Measurements from ENCODE around the gene TUB.
A peak's percentile ranks its signal among the peaks of the same experiment; 100 is the strongest.

TUB gene

DNA sequence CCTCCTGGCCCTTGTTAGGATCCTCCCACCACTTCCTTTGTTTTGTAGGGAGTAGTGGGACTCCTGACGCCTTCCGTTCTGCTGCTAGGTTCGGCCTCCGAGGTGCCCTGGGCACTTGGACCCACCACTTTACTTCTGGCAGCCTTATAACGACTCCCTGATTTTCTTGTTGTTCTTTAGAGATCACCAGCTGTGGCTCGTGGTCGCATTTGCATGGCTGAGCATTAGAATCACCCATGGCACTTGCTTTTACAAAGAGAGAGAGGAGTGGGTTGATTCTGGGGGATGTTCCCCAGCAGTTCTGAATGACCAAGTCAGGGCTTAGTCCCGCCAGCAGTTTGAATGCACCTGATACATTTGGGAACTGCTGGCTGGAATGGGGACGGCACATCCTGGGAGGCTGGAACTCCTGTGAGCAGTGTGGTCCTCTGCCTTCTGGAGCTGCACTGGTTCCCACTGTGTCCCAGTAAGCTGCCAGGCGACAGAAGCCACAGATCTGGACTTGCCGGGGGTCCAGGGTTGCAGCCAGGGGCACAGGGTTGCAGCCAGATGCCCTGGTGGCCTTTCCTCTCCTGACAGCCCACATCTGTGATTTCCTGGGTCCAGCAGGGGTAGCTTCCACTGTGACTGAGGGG lies 4.1 kb downstream of the TUB start:
- no peaks in the 10 kb centered on the region for H3K4me1 ChIP-seq (ENCODE audit: insufficient read depth, poor library complexity, severe bottlenecking)
- no peak for TF ChIP-seq CTCF (IDR thresholded peaks at IDR 0.05; ENCODE audit: poor library complexity, severe bottlenecking)
- no peaks in the 10 kb centered on the region for H3K27me3 ChIP-seq (ENCODE audit: insufficient read depth, poor library complexity, severe bottlenecking)
- H3K36me3 ChIP-seq (ENCODE audit: low read depth): no peaks in the 10 kb centered on the region
- ATAC-seq (ENCODE audit: low read depth) (no peak), DNase-seq (ENCODE audit: low spot score) (no peak)
- no peak overlapping the region for H3K4me3 ChIP-seq (ENCODE audit: severe bottlenecking)
- H3K9me3 ChIP-seq (ENCODE audit: severe bottlenecking): no peaks in the 10 kb centered on the region
- no peak overlapping the region for H3K27ac ChIP-seq (ENCODE audit: poor library complexity, severe bottlenecking)

DNA sequence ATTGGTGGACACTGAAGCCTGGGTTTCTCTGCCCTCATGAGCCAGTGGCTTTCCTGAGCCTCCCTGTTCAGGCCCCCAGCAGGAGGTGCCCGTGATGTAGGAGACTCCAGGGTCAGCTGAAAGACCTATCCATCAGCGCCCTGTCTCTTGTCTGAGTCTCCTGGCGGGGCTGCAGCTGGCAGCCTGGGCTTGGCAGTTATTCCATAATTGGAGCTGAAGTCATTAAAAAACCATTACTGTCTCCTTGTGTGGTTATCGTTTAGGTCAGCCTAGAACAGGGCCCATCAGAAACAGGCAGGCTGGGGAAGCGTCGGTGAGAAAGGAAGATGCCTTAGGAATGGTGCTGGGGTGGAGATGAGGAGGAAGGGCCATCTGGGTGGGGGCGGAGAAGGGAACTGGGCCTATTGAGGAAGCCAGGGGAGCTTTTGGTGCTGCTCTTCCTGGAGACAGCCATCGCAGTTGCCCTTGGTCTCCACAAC lies 5.0 kb downstream of the TUB start:
- H3K27me3 ChIP-seq (ENCODE audit: insufficient read depth, poor library complexity, severe bottlenecking): no peaks in the 10 kb centered on the region
- no peaks in the 10 kb centered on the region for H3K9me3 ChIP-seq (ENCODE audit: severe bottlenecking)
- H3K27ac ChIP-seq (ENCODE audit: poor library complexity, severe bottlenecking): no peak overlapping the region
- H3K4me1 ChIP-seq (ENCODE audit: insufficient read depth, poor library complexity, severe bottlenecking): no peaks in the 10 kb centered on the region
- H3K36me3 ChIP-seq (ENCODE audit: low read depth): no peaks in the 10 kb centered on the region
- ATAC-seq (ENCODE audit: low read depth): no peak
- no peak overlapping the region for H3K4me3 ChIP-seq (ENCODE audit: severe bottlenecking)
- no peak for TF ChIP-seq CTCF (IDR thresholded peaks at IDR 0.05; ENCODE audit: poor library complexity, severe bottlenecking)
- DNase-seq (ENCODE audit: low spot score): no peak

DNA sequence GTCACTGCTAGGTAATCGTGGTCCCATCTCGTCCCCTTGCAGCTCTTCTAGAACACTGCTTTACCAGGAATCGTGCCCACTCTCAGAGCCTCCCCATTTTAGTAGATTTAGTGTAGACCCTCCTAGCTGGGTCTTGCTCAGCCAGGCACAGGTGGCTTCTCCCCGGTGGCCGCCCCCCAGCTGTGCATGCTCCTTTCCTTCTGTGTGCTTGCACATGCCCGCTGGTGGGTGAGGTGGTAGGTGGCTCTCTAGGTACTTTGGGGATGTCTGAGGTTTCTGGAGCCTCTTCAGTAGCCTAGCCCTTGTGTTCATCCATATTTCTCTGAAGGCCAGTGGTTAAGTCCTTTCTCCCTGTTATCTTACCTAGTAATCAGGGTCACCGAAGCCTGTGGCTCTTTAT lies 5.6 kb downstream of the TUB start:
- no peak for TF ChIP-seq CTCF (IDR thresholded peaks at IDR 0.05; ENCODE audit: poor library complexity, severe bottlenecking)
- H3K27me3 ChIP-seq (ENCODE audit: insufficient read depth, poor library complexity, severe bottlenecking): no peaks in the 10 kb centered on the region
- ATAC-seq (ENCODE audit: low read depth) (no peak), DNase-seq (ENCODE audit: low spot score) (no peak)
- H3K4me3 ChIP-seq (ENCODE audit: severe bottlenecking): no peak overlapping the region
- H3K4me1 ChIP-seq (ENCODE audit: insufficient read depth, poor library complexity, severe bottlenecking): no peaks in the 10 kb centered on the region
- no peak overlapping the region for H3K27ac ChIP-seq (ENCODE audit: poor library complexity, severe bottlenecking)
- no peaks in the 10 kb centered on the region for H3K36me3 ChIP-seq (ENCODE audit: low read depth)
- H3K9me3 ChIP-seq (ENCODE audit: severe bottlenecking): no peaks in the 10 kb centered on the region

DNA sequence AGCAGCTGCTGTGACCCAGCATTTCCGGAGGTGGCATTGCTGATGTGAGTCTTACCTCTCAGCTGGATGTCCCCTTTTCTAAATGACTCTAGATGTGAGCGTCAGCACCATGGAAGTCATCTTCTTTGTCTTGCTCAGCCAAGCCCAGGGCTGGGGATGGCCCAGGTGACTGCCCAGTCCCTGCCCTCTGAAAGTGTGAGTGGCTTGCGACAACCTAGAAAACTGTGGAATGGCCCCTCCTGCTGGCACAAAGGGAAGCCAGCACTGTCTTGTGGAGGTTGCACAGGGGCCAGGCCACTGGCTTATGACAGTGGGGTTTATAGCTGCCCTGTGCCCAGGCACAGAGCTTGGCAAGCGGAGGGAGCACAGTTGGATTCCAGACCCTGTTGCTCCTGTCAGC lies 6.2 kb downstream of the TUB start:
- Histone ChIP-seq H3K4me1 (ENCODE audit: insufficient read depth, poor library complexity, severe bottlenecking) (no peaks in the 10 kb centered on the region), H3K4me3 (ENCODE audit: severe bottlenecking) (no peak overlapping the region), H3K9me3 (ENCODE audit: severe bottlenecking) (no peaks in the 10 kb centered on the region), H3K27me3 (ENCODE audit: insufficient read depth, poor library complexity, severe bottlenecking) (no peaks in the 10 kb centered on the region), H3K27ac (ENCODE audit: poor library complexity, severe bottlenecking) (no peak overlapping the region), H3K36me3 (ENCODE audit: low read depth) (no peaks in the 10 kb centered on the region)
- ATAC-seq (ENCODE audit: low read depth) (no peak), DNase-seq (ENCODE audit: low spot score) (peak; percentile 29)
- TF ChIP-seq CTCF (IDR thresholded peaks at IDR 0.05; ENCODE audit: poor library complexity, severe bottlenecking): no peak

GRCh38 chr11:8087756-8088155 lies 6.7 kb downstream of the TUB start:
- Histone ChIP-seq H3K27ac (ENCODE audit: poor library complexity, severe bottlenecking) (no peak overlapping the region), H3K27me3 (ENCODE audit: insufficient read depth, poor library complexity, severe bottlenecking) (no peaks in the 10 kb centered on the region), H3K4me1 (ENCODE audit: insufficient read depth, poor library complexity, severe bottlenecking) (no peaks in the 10 kb centered on the region), H3K4me3 (ENCODE audit: severe bottlenecking) (no peak overlapping the region), H3K9me3 (ENCODE audit: severe bottlenecking) (no peaks in the 10 kb centered on the region), H3K36me3 (ENCODE audit: low read depth) (no peaks in the 10 kb centered on the region)
- ATAC-seq (ENCODE audit: low read depth) (no peak), DNase-seq (ENCODE audit: low spot score) (no peak)
- TF ChIP-seq CTCF (IDR thresholded peaks at IDR 0.05; ENCODE audit: poor library complexity, severe bottlenecking): no peak

Measured in RWPE2 (cell line).